Activated CD4-positive, alpha-beta T cell treated with anti-CD3 and anti-CD28 coated beads, Interleukin-2, amount 10 ng/mL, durations not matched to agents 24 days and 14 days (primary cell): Measurements from ENCODE around the gene CYB5R2. TPM values are rescaled to one million over a fixed set of nuclear protein-coding genes. Genes with fewer than 3 reads are reported as not detected.

Source experiments
- DNase-seq: peaks from one replicate; pipeline ENCODE4 v3.0.0; 2022
- H3K27ac Mint-ChIP-seq: one replicate; pipeline ENCODE4 v1.8.0; 2022; ENCODE audit warnings: mild to moderate bottlenecking, mixed read lengths
- H3K27me3 Mint-ChIP-seq: one replicate; pipeline ENCODE4 v1.8.0; 2022; ENCODE audit warnings: mixed read lengths
- H3K36me3 Mint-ChIP-seq: one replicate; pipeline ENCODE4 v1.8.0; 2022; ENCODE audit warnings: low read depth, mild to moderate bottlenecking, mixed read lengths
- H3K4me1 Mint-ChIP-seq: one replicate; pipeline ENCODE4 v1.8.0; 2021; ENCODE audit warnings: mixed read lengths
- H3K4me3 Mint-ChIP-seq: one replicate; pipeline ENCODE4 v1.8.0; 2022; ENCODE audit warnings: mild to moderate bottlenecking, moderate library complexity, mixed read lengths
- H3K9me3 Mint-ChIP-seq: one replicate; pipeline ENCODE4 v1.8.0; 2021; ENCODE audit warnings: mixed read lengths
- intact Hi-C: fragments of 100-400 bp; cut with micrococcal nuclease; formaldehyde crosslinking; loops from one replicate; pipeline ENCODE4 v1.15.1; 2023
- total RNA-seq: library from RNA; stranded (reverse); gene quantifications from 2 replicates; pipeline ENCODE4 v1.2.3, GENCODE V29; 2022

CYB5R2 gene
- total RNA-seq = 3.4 and 3.6 TPM in 2 replicates

DNA sequence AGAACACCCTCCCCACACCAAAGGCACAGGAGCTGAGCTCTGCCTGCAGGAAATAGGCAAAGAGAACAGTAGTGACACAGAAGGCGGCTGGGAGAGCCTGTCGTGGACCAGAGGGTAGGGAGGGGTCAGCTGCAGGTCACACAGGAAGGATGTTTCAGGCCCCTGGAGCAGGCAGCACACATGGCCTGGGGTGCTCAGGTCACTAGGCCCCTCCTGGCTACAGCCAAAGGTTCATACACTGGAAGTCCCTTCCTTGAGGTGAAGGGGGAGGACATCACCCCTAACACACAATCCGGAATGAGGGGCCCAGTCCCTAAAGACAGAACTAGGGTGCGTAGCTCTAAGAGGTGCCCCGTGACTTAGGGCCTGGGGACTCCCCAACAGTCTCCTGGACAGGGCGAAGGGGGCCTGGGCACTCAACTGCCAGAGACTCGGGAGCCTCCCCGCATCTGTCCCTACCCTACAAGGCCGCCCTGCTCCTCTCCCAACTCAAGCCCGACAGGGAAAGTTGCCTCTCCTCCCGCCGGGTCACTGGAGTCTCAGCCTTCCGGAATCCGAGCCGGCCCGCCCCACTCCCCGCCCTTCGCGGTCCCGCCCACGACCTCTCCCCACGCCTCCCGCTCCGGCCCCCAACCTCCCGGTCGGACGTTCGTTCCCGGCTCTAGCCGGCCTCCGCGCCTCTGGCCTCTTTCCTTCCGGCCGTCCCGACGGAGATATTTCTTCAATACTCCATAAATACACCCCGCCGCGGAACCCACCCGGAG lies at the start of gene CYB5R2:
TSS of gene CYB5R2 (minus strand) at position 541 of the 764 bp plus-strand sequence. CDS start 675 bp downstream, outside the sequence.
- no peak within 1 kb of the TSS for H3K27ac Mint-ChIP-seq
- H3K36me3 Mint-ChIP-seq = no peaks in the 10 kb centered on the region
- H3K9me3 Mint-ChIP-seq = no peaks in the 10 kb centered on the region
- H3K4me3 Mint-ChIP-seq = peak within 1 kb of the TSS; percentile 61
- intact Hi-C loops = no loop called here
- DNase-seq = peak; percentile 66
- H3K4me1 Mint-ChIP-seq = peaks cover 15% of the 10 kb centered on the region
- peaks cover 39% of the 10 kb centered on the region for H3K27me3 Mint-ChIP-seq

DNA sequence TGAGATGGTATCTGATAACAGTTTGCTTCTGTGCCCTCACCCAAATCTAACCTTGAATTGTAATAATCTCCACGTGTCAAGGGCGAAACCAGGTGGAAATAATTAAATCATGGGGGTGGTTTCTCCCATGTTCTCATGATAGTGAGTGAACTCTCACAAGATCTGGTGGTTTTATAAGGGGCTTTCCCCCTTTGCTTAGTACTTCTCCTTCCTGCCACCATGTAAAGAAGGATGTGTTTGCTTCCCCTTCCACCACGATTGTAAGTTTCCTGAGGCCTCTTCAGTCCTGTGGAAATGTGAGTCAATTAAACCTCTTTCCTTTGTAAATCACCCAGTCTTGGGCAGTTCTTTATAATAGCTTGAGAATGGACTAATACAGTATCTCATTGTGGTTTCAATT lies 41.5 kb upstream of the CYB5R2 start:
- intact Hi-C loops = no loop called here
- Mint-ChIP-seq H3K36me3 (no peaks in the 10 kb centered on the region), H3K27ac (no peak overlapping the region), H3K27me3 (peaks cover 5% of the 10 kb centered on the region), H3K4me1 (no peaks in the 10 kb centered on the region), H3K9me3 (no peaks in the 10 kb centered on the region), H3K4me3 (no peak overlapping the region)
- no peak for DNase-seq

- Mint-ChIP-seq H3K36me3 (no peaks in the 10 kb centered on the region), H3K27me3 (peaks cover 15% of the 10 kb centered on the region), H3K27ac (no peak within 1 kb of the TSS), H3K9me3 (no peaks in the 10 kb centered on the region), H3K4me1 (no peaks in the 10 kb centered on the region), H3K4me3 (no peak within 1 kb of the TSS)
- intact Hi-C loops = no loop called here
- no peak for DNase-seq
Measured at GRCh38 chr11:7706377-7706776, 33.1 kb upstream of the CYB5R2 start, which contains the start of gene OVCH2. Gene OVCH2 (minus strand): TSS chr11:7706477. CDS start chr11:7706394, 83 bp downstream.

GRCh38 chr11:7703740-7704139 lies 30.4 kb upstream of the CYB5R2 start:
- Mint-ChIP-seq H3K4me3 (no peak overlapping the region), H3K36me3 (no peaks in the 10 kb centered on the region), H3K9me3 (no peaks in the 10 kb centered on the region), H3K4me1 (no peaks in the 10 kb centered on the region), H3K27me3 (peaks cover 20% of the 10 kb centered on the region), H3K27ac (no peak overlapping the region)
- DNase-seq = no peak
- intact Hi-C loops = no loop called here

DNA sequence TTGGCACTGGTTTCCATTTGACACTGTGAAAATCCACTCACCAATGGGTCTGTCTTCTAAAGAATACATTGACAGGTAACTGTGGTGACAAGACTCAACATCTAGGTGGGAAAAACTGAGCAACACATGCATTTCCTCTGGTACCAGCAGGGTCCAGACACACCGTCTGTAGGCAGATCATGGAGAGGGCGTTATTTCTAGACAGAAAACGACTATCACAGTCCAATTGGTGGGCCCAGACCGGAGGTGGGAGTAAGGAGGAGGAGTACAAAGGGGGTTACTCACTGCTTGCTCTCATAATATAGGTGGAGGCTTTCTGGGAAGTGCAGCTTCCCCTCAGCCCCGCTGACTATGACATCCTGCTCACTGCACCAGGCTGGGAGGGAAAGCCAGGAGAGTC lies 23.1 kb upstream of the CYB5R2 start:
- Mint-ChIP-seq H3K27ac (peak overlapping the region; percentile 1), H3K36me3 (no peaks in the 10 kb centered on the region), H3K4me3 (no peak overlapping the region), H3K4me1 (no peaks in the 10 kb centered on the region), H3K9me3 (no peaks in the 10 kb centered on the region), H3K27me3 (peaks cover 27% of the 10 kb centered on the region)
- DNase-seq = no peak
- intact Hi-C loops = loop anchor here (10.0 kb wide), 2 partner anchors 342 to 882 kb away; no protein-coding TSS in a partner anchor

- intact Hi-C loops = loop anchor here (2.0 to 10.0 kb wide), 4 partner anchors 122 to 879 kb away; no protein-coding TSS in a partner anchor
- Mint-ChIP-seq H3K27me3 (peaks cover 24% of the 10 kb centered on the region), H3K36me3 (no peaks in the 10 kb centered on the region), H3K9me3 (no peaks in the 10 kb centered on the region), H3K4me1 (no peaks in the 10 kb centered on the region), H3K27ac (no peak overlapping the region), H3K4me3 (no peak overlapping the region)
- DNase-seq = no peak
Measured at GRCh38 chr11:7694235-7694634, 20.9 kb upstream of the CYB5R2 start.

DNA sequence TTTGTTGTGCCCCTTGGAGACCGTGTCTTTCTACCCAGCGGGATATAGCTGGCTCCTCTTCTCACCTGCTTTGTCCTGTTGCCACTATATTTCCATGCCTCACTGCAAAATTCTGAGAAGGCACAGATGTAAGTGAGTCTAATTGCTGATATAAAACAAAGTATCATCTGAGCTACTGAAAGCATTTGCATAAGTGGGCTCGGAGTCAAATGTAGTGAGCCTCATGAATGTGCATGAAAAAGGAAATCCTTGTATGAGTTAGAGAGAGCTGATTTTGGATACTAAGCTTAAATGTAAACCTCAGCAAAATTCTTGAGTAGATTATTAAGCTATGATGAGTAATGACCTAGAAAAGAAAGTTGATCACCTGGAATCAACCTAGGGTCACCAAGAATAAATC lies 19.1 kb upstream of the CYB5R2 start:
- Mint-ChIP-seq H3K4me3 (no peak overlapping the region), H3K36me3 (no peaks in the 10 kb centered on the region), H3K27ac (no peak overlapping the region), H3K27me3 (peaks cover 31% of the 10 kb centered on the region), H3K4me1 (no peaks in the 10 kb centered on the region), H3K9me3 (no peaks in the 10 kb centered on the region)
- intact Hi-C loops = loop anchor here (2.0 to 10.0 kb wide), 4 partner anchors 120 to 878 kb away; no protein-coding TSS in a partner anchor
- DNase-seq = no peak

DNA sequence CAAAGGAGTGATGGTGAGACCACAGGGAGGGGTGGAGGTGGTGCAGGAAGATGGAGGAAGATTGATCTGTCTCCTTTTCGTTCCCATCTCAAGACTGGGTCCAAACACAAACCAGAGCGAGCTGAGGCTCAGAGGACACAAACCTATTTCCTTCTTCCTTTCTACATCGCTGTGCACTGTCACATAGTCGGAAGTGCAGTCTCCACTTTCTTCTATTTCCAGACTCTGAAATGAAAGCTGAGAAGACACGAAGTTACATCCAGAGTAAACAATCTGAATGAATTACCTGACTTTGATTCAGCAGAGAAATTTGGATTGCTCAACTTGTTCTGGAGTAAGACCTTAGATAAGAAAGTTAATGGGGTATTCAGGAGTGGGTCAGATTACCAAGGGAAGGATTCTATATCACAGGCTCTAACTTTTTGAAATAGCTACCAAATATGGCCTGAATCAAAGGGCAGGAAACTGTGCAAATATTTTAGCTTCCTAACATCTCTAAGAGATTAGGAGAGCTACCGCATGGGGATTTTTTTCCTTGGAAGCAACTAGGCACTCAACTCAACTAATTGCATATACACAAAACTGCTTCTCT lies 18.6 kb upstream of the CYB5R2 start:
- H3K27me3 Mint-ChIP-seq = peaks cover 31% of the 10 kb centered on the region
- DNase-seq = no peak

DNA sequence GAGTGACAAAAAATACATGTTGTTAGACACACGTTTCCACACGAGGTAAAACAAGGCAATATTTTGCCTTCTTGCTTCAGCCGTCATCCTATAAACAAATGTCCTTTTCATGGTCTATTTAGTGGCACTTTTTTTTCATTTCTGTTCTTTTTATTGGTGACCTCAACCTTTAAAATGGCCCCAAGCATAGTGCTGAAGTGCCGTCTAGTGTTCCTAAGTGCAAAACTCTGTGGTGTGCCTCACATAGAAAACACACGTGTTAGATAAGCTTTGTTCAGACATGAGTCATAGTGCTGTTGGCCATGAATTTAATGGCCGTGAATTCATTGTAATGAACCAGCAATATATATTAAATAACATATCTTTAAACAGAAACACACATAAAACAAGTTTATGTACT lies 17.3 kb upstream of the CYB5R2 start:
- Mint-ChIP-seq H3K4me3 (no peak overlapping the region), H3K27ac (no peak overlapping the region), H3K27me3 (peaks cover 32% of the 10 kb centered on the region), H3K36me3 (no peaks in the 10 kb centered on the region), H3K4me1 (no peaks in the 10 kb centered on the region), H3K9me3 (no peaks in the 10 kb centered on the region)
- intact Hi-C loops = loop anchor here (5.0 to 10.0 kb wide), 3 partner anchors 118 to 876 kb away; no protein-coding TSS in a partner anchor
- no peak for DNase-seq

More for the DNA sequence above, 18.6 kb upstream of the CYB5R2 start:
- H3K4me3 Mint-ChIP-seq = no peak overlapping the region
- no peaks in the 10 kb centered on the region for H3K4me1 Mint-ChIP-seq
- no peaks in the 10 kb centered on the region for H3K9me3 Mint-ChIP-seq
- no peaks in the 10 kb centered on the region for H3K36me3 Mint-ChIP-seq
- intact Hi-C loops = loop anchor here (2.0 to 10.0 kb wide), 4 partner anchors 120 to 877 kb away; no protein-coding TSS in a partner anchor
- no peak overlapping the region for H3K27ac Mint-ChIP-seq

DNA sequence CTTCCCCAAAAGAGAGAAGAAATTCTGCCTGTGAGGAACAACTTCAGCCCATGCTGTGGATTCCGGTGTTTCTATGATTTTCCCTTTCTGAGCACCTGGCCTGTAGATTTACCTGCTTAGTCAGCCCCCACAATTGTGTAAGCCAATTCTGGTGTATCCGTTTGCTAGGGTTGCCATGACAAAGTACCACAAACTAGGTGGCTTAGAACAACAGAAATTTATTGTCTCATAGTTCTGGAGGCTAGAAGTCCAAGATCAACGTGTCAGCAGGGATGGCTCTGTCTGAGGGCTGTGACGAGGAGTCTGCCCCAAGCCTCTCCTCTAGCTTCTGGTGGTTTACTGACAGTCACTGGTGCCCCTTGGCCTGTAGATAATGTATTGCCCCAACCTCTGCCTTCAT lies 15.9 kb upstream of the CYB5R2 start:
- peaks cover 33% of the 10 kb centered on the region for H3K27me3 Mint-ChIP-seq
- H3K4me1 Mint-ChIP-seq = no peaks in the 10 kb centered on the region
- no peaks in the 10 kb centered on the region for H3K9me3 Mint-ChIP-seq
- H3K4me3 Mint-ChIP-seq = no peak overlapping the region
- intact Hi-C loops = loop anchor here (2.0 kb wide), 1 partner anchor 176 kb away; the partner anchor contains the start of gene PPFIBP2
- DNase-seq = no peak
- no peak overlapping the region for H3K27ac Mint-ChIP-seq
- H3K36me3 Mint-ChIP-seq = no peaks in the 10 kb centered on the region

- no peak overlapping the region for H3K4me3 Mint-ChIP-seq
- no peaks in the 10 kb centered on the region for H3K9me3 Mint-ChIP-seq
- no peak overlapping the region for H3K27ac Mint-ChIP-seq
- no peaks in the 10 kb centered on the region for H3K36me3 Mint-ChIP-seq
- DNase-seq = peak; percentile 68
- H3K27me3 Mint-ChIP-seq = peaks cover 24% of the 10 kb centered on the region
- intact Hi-C loops = loop anchor here (2.0 kb wide), 1 partner anchor 176 kb away; the partner anchor contains the start of gene PPFIBP2
- no peaks in the 10 kb centered on the region for H3K4me1 Mint-ChIP-seq
Measured at GRCh38 chr11:7688238-7688826, 15.0 kb upstream of the CYB5R2 start.

DNA sequence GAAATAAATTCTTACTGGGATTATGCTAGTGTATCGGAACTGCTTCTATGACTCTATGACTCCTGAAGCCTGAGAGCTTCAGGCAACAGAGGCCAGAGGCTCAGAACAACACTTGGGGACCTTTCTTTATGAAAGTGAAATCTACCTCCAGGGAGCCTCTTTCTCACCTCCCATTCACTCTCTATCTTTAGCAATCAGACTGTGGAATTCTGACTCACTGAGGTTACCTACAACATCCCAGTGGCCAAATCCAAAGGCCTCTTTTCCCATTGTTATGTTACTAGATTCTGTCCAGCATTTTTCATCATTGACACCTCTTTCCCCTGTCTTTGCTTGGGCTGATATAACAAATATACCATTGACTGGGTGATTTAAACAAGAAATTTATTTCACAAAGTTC lies 14.1 kb upstream of the CYB5R2 start:
- Mint-ChIP-seq H3K4me1 (no peaks in the 10 kb centered on the region), H3K27me3 (peaks cover 19% of the 10 kb centered on the region), H3K36me3 (no peaks in the 10 kb centered on the region), H3K9me3 (no peaks in the 10 kb centered on the region), H3K4me3 (no peak overlapping the region), H3K27ac (no peak overlapping the region)
- intact Hi-C loops = no loop called here
- DNase-seq = no peak

DNA sequence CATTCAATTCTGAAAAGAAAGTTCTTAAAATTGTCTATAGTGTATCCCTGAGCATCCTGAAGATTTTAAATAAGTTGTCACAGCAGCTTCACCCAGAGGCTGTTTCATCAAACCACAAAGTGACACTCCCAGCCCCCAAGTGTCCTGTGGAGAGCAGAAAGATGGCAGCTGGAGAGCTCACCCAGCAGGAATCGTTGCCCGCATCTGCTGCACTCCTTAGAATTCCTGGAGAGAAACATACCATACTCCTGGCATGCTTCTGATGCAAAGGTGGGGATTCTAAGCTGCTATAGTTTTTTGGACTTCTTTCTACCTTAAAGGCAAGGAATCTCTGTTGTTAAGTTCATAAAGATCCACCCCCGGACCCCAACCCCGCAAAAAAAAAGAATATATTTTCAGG lies 13.5 kb upstream of the CYB5R2 start:
- Mint-ChIP-seq H3K36me3 (no peaks in the 10 kb centered on the region), H3K27ac (no peak overlapping the region), H3K4me3 (no peak overlapping the region), H3K4me1 (no peaks in the 10 kb centered on the region), H3K9me3 (no peaks in the 10 kb centered on the region), H3K27me3 (peaks cover 17% of the 10 kb centered on the region)
- DNase-seq = no peak
- intact Hi-C loops = no loop called here

DNA sequence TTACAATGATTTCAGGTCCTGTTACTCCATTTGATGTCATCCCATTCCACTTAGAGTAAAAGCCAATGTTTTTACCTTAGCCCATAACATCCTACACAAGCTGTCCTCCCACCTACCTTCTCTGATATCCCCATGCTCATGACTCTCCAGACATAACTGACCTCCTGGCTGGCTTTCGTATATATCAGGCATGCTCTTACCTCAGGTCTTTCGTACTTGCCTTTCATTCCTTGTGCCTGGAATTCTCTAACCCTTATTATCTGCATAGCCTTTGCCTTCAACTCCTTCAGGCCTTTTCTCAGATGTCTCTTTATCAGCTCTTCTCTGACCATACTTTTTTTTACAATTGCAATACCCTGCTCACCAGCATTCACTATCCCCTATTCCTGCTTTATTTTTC lies 10.3 kb upstream of the CYB5R2 start:
- H3K36me3 Mint-ChIP-seq = no peaks in the 10 kb centered on the region
- H3K9me3 Mint-ChIP-seq = no peaks in the 10 kb centered on the region
- no peaks in the 10 kb centered on the region for H3K4me1 Mint-ChIP-seq
- no peak overlapping the region for H3K27ac Mint-ChIP-seq
- intact Hi-C loops = no loop called here
- DNase-seq = no peak
- H3K4me3 Mint-ChIP-seq = no peak overlapping the region
- H3K27me3 Mint-ChIP-seq = peaks cover 20% of the 10 kb centered on the region
